SU-DHL-6 (cell line): ENCODE data around the gene SLC4A7.

Source experiments
- EZH2phosphoT487 ChIP-seq: fragments of 200-600 bp; sonication (generic), shearing (Covaris generic); conservative IDR thresholded peaks from 2 replicates; pipeline ENCODE4 v1.6.1; 2018; ENCODE audit warnings: mild to moderate bottlenecking, antibody characterized with exemption, low read length, moderate library complexity, mixed read lengths
- TF ChIP-seq, protein P1 (sequence below): fragments of 200-600 bp; sonication (generic); IDR thresholded peaks from one replicate; pipeline ENCODE4 v1.5.1; 2017; ENCODE audit warnings: antibody characterized with exemption, mild to moderate bottlenecking, low read length, moderate library complexity; ENCODE audit not compliant: insufficient read depth, poor library complexity, severe bottlenecking

DNA sequence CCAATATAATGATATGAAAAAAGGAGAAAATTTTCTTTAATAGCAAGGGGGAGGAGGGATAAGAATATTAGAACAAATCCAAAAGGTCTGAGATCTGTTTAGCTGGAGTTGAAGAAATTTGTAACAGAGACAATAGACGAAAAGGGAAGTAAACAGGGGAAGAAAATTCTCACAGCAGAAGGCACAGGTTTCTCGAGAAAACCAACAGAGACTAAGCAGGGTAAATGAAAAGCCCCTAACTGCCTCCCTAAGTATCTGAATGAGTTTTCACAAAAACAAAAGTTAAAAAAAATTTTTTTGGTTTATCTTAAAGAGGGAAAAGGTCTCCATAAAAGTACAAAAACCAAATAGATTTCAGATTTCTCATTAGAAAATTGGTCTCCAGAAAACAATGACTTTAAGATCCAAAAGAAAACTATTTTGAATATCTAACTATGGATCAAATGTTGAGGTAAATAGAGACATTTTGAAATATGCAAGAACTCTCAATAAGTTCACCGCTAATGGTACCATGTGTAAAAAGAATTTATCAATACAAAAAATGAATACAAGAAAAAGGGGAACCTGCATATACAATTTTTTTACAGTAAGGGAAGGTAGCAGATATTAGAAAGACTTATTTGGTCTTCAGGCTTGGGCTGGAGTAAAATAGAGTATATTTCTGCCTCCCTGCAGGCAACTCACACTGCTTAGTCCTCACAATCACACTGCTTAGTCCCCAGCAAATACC lies 91.1 kb downstream of the SLC4A7 start:
- TF ChIP-seq, protein P1, sequence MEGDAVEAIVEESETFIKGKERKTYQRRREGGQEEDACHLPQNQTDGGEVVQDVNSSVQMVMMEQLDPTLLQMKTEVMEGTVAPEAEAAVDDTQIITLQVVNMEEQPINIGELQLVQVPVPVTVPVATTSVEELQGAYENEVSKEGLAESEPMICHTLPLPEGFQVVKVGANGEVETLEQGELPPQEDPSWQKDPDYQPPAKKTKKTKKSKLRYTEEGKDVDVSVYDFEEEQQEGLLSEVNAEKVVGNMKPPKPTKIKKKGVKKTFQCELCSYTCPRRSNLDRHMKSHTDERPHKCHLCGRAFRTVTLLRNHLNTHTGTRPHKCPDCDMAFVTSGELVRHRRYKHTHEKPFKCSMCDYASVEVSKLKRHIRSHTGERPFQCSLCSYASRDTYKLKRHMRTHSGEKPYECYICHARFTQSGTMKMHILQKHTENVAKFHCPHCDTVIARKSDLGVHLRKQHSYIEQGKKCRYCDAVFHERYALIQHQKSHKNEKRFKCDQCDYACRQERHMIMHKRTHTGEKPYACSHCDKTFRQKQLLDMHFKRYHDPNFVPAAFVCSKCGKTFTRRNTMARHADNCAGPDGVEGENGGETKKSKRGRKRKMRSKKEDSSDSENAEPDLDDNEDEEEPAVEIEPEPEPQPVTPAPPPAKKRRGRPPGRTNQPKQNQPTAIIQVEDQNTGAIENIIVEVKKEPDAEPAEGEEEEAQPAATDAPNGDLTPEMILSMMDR: no peak
- no peak for TF ChIP-seq EZH2phosphoT487
